ENCODE measurements around the gene CREBBP. TPM values are rescaled to one million over a fixed set of nuclear protein-coding genes. Genes with fewer than 3 reads are reported as not detected.

Gene CREBBP
- total and polyA plus RNA-seq, 2 donors, result 11.6 to 20.7 TPM

- H3K36me3 ChIP-seq (ENCODE audit: control insufficient read depth in 2 of 2, insufficient read depth in 2 of 2, low read length in 1 of 2), result peaks cover 0 to 13% of the 10 kb centered on the region in 2 donors
- H3K27ac ChIP-seq (ENCODE audit: low read depth in 1 of 2, low read length in 1 of 2), result no peak overlapping the region
- no peak for DNase-seq (ENCODE audit: low read depth in 6 of 9, low spot score in 9 of 9)
- H3K4me1 ChIP-seq (ENCODE audit: control insufficient read depth in 2 of 2, insufficient read depth in 2 of 2, low read length in 2 of 2), result no peaks in the 10 kb centered on the region
- 97% methylated on average over 5 of the region's 5 CpGs for WGBS
- H3K9me3 ChIP-seq (ENCODE audit: control insufficient read depth in 2 of 2, insufficient read depth in 1 of 2, low read length in 1 of 2), result peaks cover 0 to 3% of the 10 kb centered on the region in 2 donors
- H3K27me3 ChIP-seq (ENCODE audit: control insufficient read depth in 2 of 2, insufficient read depth in 1 of 2, low read length in 1 of 2), result no peaks in the 10 kb centered on the region
- no peak overlapping the region for H3K4me3 ChIP-seq (ENCODE audit: low read length in 2 of 2)
Measured at GRCh38 chr16:3837851-3838586, 42.5 kb downstream of the CREBBP start.

- Histone ChIP-seq H3K27ac (ENCODE audit: low read depth in 1 of 2, low read length in 1 of 2) (no peak overlapping the region), H3K9me3 (ENCODE audit: control insufficient read depth in 2 of 2, insufficient read depth in 1 of 2, low read length in 1 of 2) (peaks cover 0 to 7% of the 10 kb centered on the region in 2 donors), H3K4me3 (ENCODE audit: low read length in 2 of 2) (no peak overlapping the region), H3K4me1 (ENCODE audit: control insufficient read depth in 2 of 2, insufficient read depth in 2 of 2, low read length in 2 of 2) (no peaks in the 10 kb centered on the region), H3K36me3 (ENCODE audit: control insufficient read depth in 2 of 2, insufficient read depth in 2 of 2, low read length in 1 of 2) (peaks cover 0 to 16% of the 10 kb centered on the region in 2 donors), H3K27me3 (ENCODE audit: control insufficient read depth in 2 of 2, insufficient read depth in 1 of 2, low read length in 1 of 2) (no peaks in the 10 kb centered on the region)
- 96% methylated on average over 4 of the region's 4 CpGs for WGBS
- no peak for DNase-seq (ENCODE audit: low read depth in 6 of 9, low spot score in 9 of 9)
Measured at GRCh38 chr16:3836641-3837040, 43.9 kb downstream of the CREBBP start.

- Histone ChIP-seq H3K4me1 (ENCODE audit: control insufficient read depth in 2 of 2, insufficient read depth in 2 of 2, low read length in 2 of 2) (no peaks in the 10 kb centered on the region), H3K27me3 (ENCODE audit: control insufficient read depth in 2 of 2, insufficient read depth in 1 of 2, low read length in 1 of 2) (no peaks in the 10 kb centered on the region), H3K36me3 (ENCODE audit: control insufficient read depth in 2 of 2, insufficient read depth in 2 of 2, low read length in 1 of 2) (peaks cover 0 to 16% of the 10 kb centered on the region in 2 donors), H3K27ac (ENCODE audit: low read depth in 1 of 2, low read length in 1 of 2) (no peak overlapping the region), H3K9me3 (ENCODE audit: control insufficient read depth in 2 of 2, insufficient read depth in 1 of 2, low read length in 1 of 2) (peaks cover 0 to 8% of the 10 kb centered on the region in 2 donors), H3K4me3 (ENCODE audit: low read length in 2 of 2) (no peak overlapping the region)
- WGBS, result 98% methylated on average over 7 of the region's 7 CpGs
- DNase-seq (ENCODE audit: low read depth in 6 of 9, low spot score in 9 of 9), result no peak
Measured at GRCh38 chr16:3835089-3835602, 45.4 kb downstream of the CREBBP start.

GRCh38 chr16:3832668-3833067, 47.8 kb downstream of the CREBBP start:
- WGBS, result 99% methylated on average over 4 of the region's 4 CpGs
- DNase-seq (ENCODE audit: low read depth in 6 of 9, low spot score in 9 of 9), result no peak
- Histone ChIP-seq H3K27ac (ENCODE audit: low read depth in 1 of 2, low read length in 1 of 2) (no peak overlapping the region), H3K4me1 (ENCODE audit: control insufficient read depth in 2 of 2, insufficient read depth in 2 of 2, low read length in 2 of 2) (no peaks in the 10 kb centered on the region), H3K9me3 (ENCODE audit: control insufficient read depth in 2 of 2, insufficient read depth in 1 of 2, low read length in 1 of 2) (peaks cover 0 to 8% of the 10 kb centered on the region in 2 donors), H3K27me3 (ENCODE audit: control insufficient read depth in 2 of 2, insufficient read depth in 1 of 2, low read length in 1 of 2) (no peaks in the 10 kb centered on the region), H3K36me3 (ENCODE audit: control insufficient read depth in 2 of 2, insufficient read depth in 2 of 2, low read length in 1 of 2) (peaks cover 3 to 17% of the 10 kb centered on the region in 2 donors), H3K4me3 (ENCODE audit: low read length in 2 of 2) (no peak overlapping the region)

- Histone ChIP-seq H3K27me3 (ENCODE audit: control insufficient read depth in 2 of 2, insufficient read depth in 1 of 2, low read length in 1 of 2) (no peaks in the 10 kb centered on the region), H3K9me3 (ENCODE audit: control insufficient read depth in 2 of 2, insufficient read depth in 1 of 2, low read length in 1 of 2) (peaks cover 0 to 8% of the 10 kb centered on the region in 2 donors), H3K27ac (ENCODE audit: low read depth in 1 of 2, low read length in 1 of 2) (no peak overlapping the region), H3K4me3 (ENCODE audit: low read length in 2 of 2) (no peak overlapping the region), H3K4me1 (ENCODE audit: control insufficient read depth in 2 of 2, insufficient read depth in 2 of 2, low read length in 2 of 2) (no peaks in the 10 kb centered on the region), H3K36me3 (ENCODE audit: control insufficient read depth in 2 of 2, insufficient read depth in 2 of 2, low read length in 1 of 2) (peaks cover 3 to 17% of the 10 kb centered on the region in 2 donors)
- DNase-seq (ENCODE audit: low read depth in 6 of 9, low spot score in 9 of 9), result no peak
- WGBS, result 98% methylated on average over 9 of the region's 9 CpGs
Measured at GRCh38 chr16:3830625-3831254, 49.8 kb downstream of the CREBBP start.

GRCh38 chr16:3829631-3830536, 50.6 kb downstream of the CREBBP start:
- Histone ChIP-seq H3K4me3 (ENCODE audit: low read length in 2 of 2) (no peak overlapping the region), H3K27ac (ENCODE audit: low read depth in 1 of 2, low read length in 1 of 2) (no peak overlapping the region), H3K27me3 (ENCODE audit: control insufficient read depth in 2 of 2, insufficient read depth in 1 of 2, low read length in 1 of 2) (no peaks in the 10 kb centered on the region), H3K9me3 (ENCODE audit: control insufficient read depth in 2 of 2, insufficient read depth in 1 of 2, low read length in 1 of 2) (peaks cover 0 to 8% of the 10 kb centered on the region in 2 donors), H3K36me3 (ENCODE audit: control insufficient read depth in 2 of 2, insufficient read depth in 2 of 2, low read length in 1 of 2) (peaks cover 3 to 17% of the 10 kb centered on the region in 2 donors), H3K4me1 (ENCODE audit: control insufficient read depth in 2 of 2, insufficient read depth in 2 of 2, low read length in 2 of 2) (no peaks in the 10 kb centered on the region)
- no peak for DNase-seq (ENCODE audit: low read depth in 6 of 9, low spot score in 9 of 9)
- 96% methylated on average over 6 of the region's 6 CpGs for WGBS

- H3K4me3 ChIP-seq (ENCODE audit: low read length in 2 of 2), result no peak overlapping the region
- no peak for DNase-seq (ENCODE audit: low read depth in 6 of 9, low spot score in 9 of 9)
- no peaks in the 10 kb centered on the region for H3K9me3 ChIP-seq (ENCODE audit: control insufficient read depth in 2 of 2, insufficient read depth in 1 of 2, low read length in 1 of 2)
- no peaks in the 10 kb centered on the region for H3K27me3 ChIP-seq (ENCODE audit: control insufficient read depth in 2 of 2, insufficient read depth in 1 of 2, low read length in 1 of 2)
- peaks cover 7 to 11% of the 10 kb centered on the region in 2 donors for H3K36me3 ChIP-seq (ENCODE audit: control insufficient read depth in 2 of 2, insufficient read depth in 2 of 2, low read length in 1 of 2)
- H3K27ac ChIP-seq (ENCODE audit: low read depth in 1 of 2, low read length in 1 of 2), result no peak overlapping the region
- H3K4me1 ChIP-seq (ENCODE audit: control insufficient read depth in 2 of 2, insufficient read depth in 2 of 2, low read length in 2 of 2), result peaks cover 8 to 15% of the 10 kb centered on the region in 2 donors
- WGBS, result 98% methylated on average over 4 of the region's 4 CpGs
Measured at GRCh38 chr16:3825940-3826339, 54.6 kb downstream of the CREBBP start.

- WGBS, result 85% methylated on average over 1 of the region's 1 CpG
- peaks cover 7 to 11% of the 10 kb centered on the region in 2 donors for H3K36me3 ChIP-seq (ENCODE audit: control insufficient read depth in 2 of 2, insufficient read depth in 2 of 2, low read length in 1 of 2)
- no peak for DNase-seq (ENCODE audit: low read depth in 6 of 9, low spot score in 9 of 9)
Measured at GRCh38 chr16:3825103-3825502, 55.4 kb downstream of the CREBBP start.

More at GRCh38 chr16:3825103-3825502, 55.4 kb downstream of the CREBBP start:
- no peaks in the 10 kb centered on the region for H3K27me3 ChIP-seq (ENCODE audit: control insufficient read depth in 2 of 2, insufficient read depth in 1 of 2, low read length in 1 of 2)
- H3K9me3 ChIP-seq (ENCODE audit: control insufficient read depth in 2 of 2, insufficient read depth in 1 of 2, low read length in 1 of 2), result no peaks in the 10 kb centered on the region
- H3K4me1 ChIP-seq (ENCODE audit: control insufficient read depth in 2 of 2, insufficient read depth in 2 of 2, low read length in 2 of 2), result peaks cover 16 to 23% of the 10 kb centered on the region in 2 donors
- H3K27ac ChIP-seq (ENCODE audit: low read depth in 1 of 2, low read length in 1 of 2), result no peak overlapping the region
- H3K4me3 ChIP-seq (ENCODE audit: low read length in 2 of 2), result no peak overlapping the region
